SK-N-SH (cell line): Measurements from ENCODE around the gene AGBL4. TPM values are rescaled to one million over a fixed set of nuclear protein-coding genes. Genes with fewer than 3 reads are reported as not detected.

Source experiments
- CTCF ChIA-PET: fragments of 300-600, 350-600 bp; formaldehyde crosslinking; extraction: SDS; loops from one replicate; lab custom pipeline; 2021; lab: Yijun Ruan, JAX
- POLR2A ChIA-PET: fragments of 350-600 bp; sonication (Branson Sonifier 250); formaldehyde crosslinking; extraction: SDS; loops from one replicate; lab custom pipeline; 2020; ENCODE audit warnings: antibody characterized with exemption, inconsistent platforms; lab: Yijun Ruan, JAX
- DNase-seq: peaks from one replicate; pipeline ENCODE4 v3.0.0; 2012
- H2AFZ ChIP-seq: fragments of 200-600 bp; sonication (generic); 2 replicates; pipeline ENCODE4 v1.8.1; 2016; ENCODE audit warnings: antibody characterized with exemption, mild to moderate bottlenecking, low read depth
- H3F3A ChIP-seq: fragments of 200-600 bp; sonication (generic); replicated peaks from 2 replicates; pipeline ENCODE3; 2016; ENCODE audit warnings: antibody characterized with exemption, mild to moderate bottlenecking; ENCODE audit not compliant: insufficient read depth
- H3K27ac ChIP-seq, 2 experiments: fragments of 200-500 bp in 1 of 2; fragments of 200-600 bp in 1 of 2; sonication (Bioruptor generic) in 1 of 2; sonication (generic), shearing (Covaris generic) in 1 of 2; 2 replicates each; pipeline versions ENCODE4 v1.5.1 to v1.6.1; 2014 to 2016; ENCODE audit warnings: low read depth in 2 of 2, inconsistent platforms in 1 of 2, low read length in 1 of 2, mild to moderate bottlenecking in 1 of 2, mixed read lengths in 1 of 2
- H3K27me3 ChIP-seq: fragments of 200-600 bp; sonication (generic), shearing (Covaris generic); 2 replicates; pipeline ENCODE4 v1.6.1; 2016; ENCODE audit warnings: mixed run types; ENCODE audit not compliant: insufficient read depth
- H3K36me3 ChIP-seq, 2 experiments: fragments of 200-500 bp in 1 of 2; fragments of 200-600 bp in 1 of 2; sonication (Bioruptor generic) in 1 of 2; sonication (generic) in 1 of 2; replicated peaks in 1 of 2; 2 replicates each; pipeline versions ENCODE3 to v1.5.1; 2014 to 2016; ENCODE audit warnings: low read length in 1 of 2, mild to moderate bottlenecking in 1 of 2; ENCODE audit not compliant: insufficient read depth in 2 of 2, control insufficient read depth in 1 of 2
- H3K4me1 ChIP-seq, 2 experiments: fragments of 200-500 bp in 1 of 2; fragments of 200-600 bp in 1 of 2; sonication (Bioruptor generic) in 1 of 2; sonication (generic), shearing (Covaris generic) in 1 of 2; 2 replicates each; pipeline versions ENCODE4 v1.5.1 to v1.6.1; 2014 to 2016; ENCODE audit warnings: low read depth in 1 of 2, low read length in 1 of 2, mixed run types in 1 of 2; ENCODE audit not compliant: insufficient read depth in 2 of 2, control insufficient read depth in 1 of 2
- H3K4me2 ChIP-seq: fragments of 200-600 bp; sonication (generic), shearing (Covaris generic); 2 replicates; pipeline ENCODE4 v1.6.1; 2017; ENCODE audit warnings: mixed run types
- H3K4me3 ChIP-seq, 2 experiments: fragments of 200-500 bp in 1 of 2; fragments of 200-600 bp in 1 of 2; sonication (Bioruptor generic) in 1 of 2; sonication (generic), shearing (Covaris generic) in 1 of 2; 2 replicates each; pipeline versions ENCODE4 v1.5.1 to v1.8.1; 2014 to 2016; ENCODE audit warnings: low read depth in 2 of 2, inconsistent platforms in 1 of 2, low read length in 1 of 2, mild to moderate bottlenecking in 1 of 2, mixed read lengths in 1 of 2, moderate library complexity in 1 of 2
- H3K79me2 ChIP-seq: fragments of 200-600 bp; sonication (generic); 2 replicates; pipeline ENCODE4 v1.8.1; 2017; ENCODE audit warnings: mild to moderate bottlenecking; ENCODE audit not compliant: insufficient read depth
- H3K9ac ChIP-seq: fragments of 200-600 bp; sonication (generic); 2 replicates; pipeline ENCODE4 v1.6.1; 2017; ENCODE audit warnings: mixed run types
- H3K9me2 ChIP-seq: fragments of 200-600 bp; sonication (generic); 2 replicates; pipeline ENCODE4 v1.6.1; 2017; ENCODE audit warnings: mixed run types
- H3K9me3 ChIP-seq: fragments of 200-600 bp; sonication (generic); 2 replicates; pipeline ENCODE4 v1.6.1; 2017; ENCODE audit warnings: mixed run types, mild to moderate bottlenecking, moderate library complexity
- H4K20me1 ChIP-seq: fragments of 200-600 bp; sonication (generic); 2 replicates; pipeline ENCODE4 v1.6.1; 2017; ENCODE audit warnings: mild to moderate bottlenecking, mixed run types; ENCODE audit not compliant: insufficient read depth
- CHD2 ChIP-seq: fragments of 150-350 bp; IDR thresholded peaks from 2 replicates; pipeline ENCODE4 v1.6.1; 2018; ENCODE audit warnings: low read length; ENCODE audit not compliant: partially characterized antibody
- EP300 ChIP-seq, 2 experiments: IDR thresholded peaks; 2 replicates each; pipeline versions ENCODE4 v1.4.0 to v1.6.1; 2012; ENCODE audit warnings: borderline replicate concordance in 1 of 2, low read depth in 1 of 2, low read length in 1 of 2
- EZH2phosphoT487 ChIP-seq: fragments of 200-600 bp; sonication (generic); IDR thresholded peaks from 2 replicates; pipeline ENCODE4 v1.6.1; 2017; ENCODE audit warnings: low read depth, mixed run types, mild to moderate bottlenecking, antibody characterized with exemption, moderate library complexity, borderline replicate concordance
- FOSL2 ChIP-seq: IDR thresholded peaks from 2 replicates; pipeline ENCODE4 v1.4.0; 2012; ENCODE audit warnings: low read depth, mild to moderate bottlenecking, moderate library complexity, borderline replicate concordance
- FOXJ3 ChIP-seq: sonication (generic); formaldehyde crosslinking; IDR thresholded peaks from 2 replicates; pipeline ENCODE4 v1.5.1; 2020; ENCODE audit warnings: mild to moderate bottlenecking, missing genetic modification reagents
- GATA2 ChIP-seq: sonication (generic); formaldehyde crosslinking; IDR thresholded peaks from 2 replicates; pipeline ENCODE4 v1.5.0; 2020; ENCODE audit warnings: mild to moderate bottlenecking, missing genetic modification reagents
- IRF3 ChIP-seq: fragments of 150-350 bp; IDR thresholded peaks from 2 replicates; pipeline ENCODE4 v1.6.1; 2016; ENCODE audit warnings: mild to moderate bottlenecking, low read depth, low read length
- JUND ChIP-seq: IDR thresholded peaks from 2 replicates; pipeline ENCODE4 v1.4.0; 2012
- MAX ChIP-seq: IDR thresholded peaks from 2 replicates; pipeline ENCODE4 v1.4.0; 2012; ENCODE audit warnings: low read depth
- MEF2A ChIP-seq: IDR thresholded peaks from 2 replicates; pipeline ENCODE4 v1.4.0; 2012; ENCODE audit warnings: low read depth, borderline replicate concordance
- MXI1 ChIP-seq: IDR thresholded peaks from 2 replicates; pipeline ENCODE4 v1.6.1; 2012; ENCODE audit warnings: mild to moderate bottlenecking, low read depth, low read length, improper control_type of control experiment
- NFIC ChIP-seq: IDR thresholded peaks from 2 replicates; pipeline ENCODE4 v1.4.0; 2012; ENCODE audit warnings: borderline replicate concordance
- RCOR1 ChIP-seq: fragments of 150-350 bp; IDR thresholded peaks from 2 replicates; pipeline ENCODE4 v1.6.1; 2017; ENCODE audit warnings: antibody characterized with exemption, low read length
- RFX5 ChIP-seq: IDR thresholded peaks from 2 replicates; pipeline ENCODE4 v1.6.1; 2012; ENCODE audit warnings: mild to moderate bottlenecking, improper control_type of control experiment, low read length
- RXRA ChIP-seq: IDR thresholded peaks from 2 replicates; pipeline ENCODE4 v1.4.0; 2012; ENCODE audit warnings: low read depth, mild to moderate bottlenecking, borderline replicate concordance
- TCF12 ChIP-seq: IDR thresholded peaks from 2 replicates; pipeline ENCODE4 v1.4.0; 2012
- USF1 ChIP-seq: IDR thresholded peaks from 2 replicates; pipeline ENCODE4 v1.4.0; 2012; ENCODE audit warnings: low read depth, borderline replicate concordance
- WGBS: methylation state at CpG from one replicate; pipeline ENCODE4 v1.1.6; 2017; ENCODE audit warnings: low lambda C conversion rate; 5-methylcytosine and 5-hydroxymethylcytosine counted together
- polyA plus RNA-seq, 3 experiments: library from polyadenylated mRNA; depleted of rRNA; stranded (reverse); fragments of >200 nt; gene quantifications; 2 replicates each; pipeline ENCODE4 v1.2.3, GENCODE V29; 2012
- TF ChIP-seq, protein P1 (sequence below): fragments of 200-600 bp; sonication (generic); IDR thresholded peaks from 2 replicates; pipeline ENCODE4 v1.6.1; 2017; ENCODE audit warnings: antibody characterized with exemption, mild to moderate bottlenecking, moderate library complexity
- TF ChIP-seq, protein P2 (sequence below): IDR thresholded peaks from 2 replicates; pipeline ENCODE4 v1.4.0; 2012; ENCODE audit warnings: low read depth, borderline replicate concordance

AGBL4 gene
- polyA plus RNA-seq, 1 of the 3 experiments (the other 2 are of a cell fraction): 0.07 TPM

- Histone ChIP-seq H3F3A (peaks cover 12% of the 10 kb centered on the region), H3K9me2 (no peaks in the 10 kb centered on the region), H3K4me3 (no peak overlapping the region), H3K27ac (no peak overlapping the region), H3K79me2 (no peaks in the 10 kb centered on the region), H2AFZ (no peak overlapping the region), H3K27me3 (no peaks in the 10 kb centered on the region), H3K9me3 (no peaks in the 10 kb centered on the region), H3K36me3 (no peaks in the 10 kb centered on the region), H3K4me2 (no peak overlapping the region), H3K9ac (no peak overlapping the region), H3K4me1 (peaks cover 0 to 14% of the 10 kb centered on the region in 2 experiments; a peak in 1 of 4 replicates), H4K20me1 (no peaks in the 10 kb centered on the region)
- WGBS: 73% methylated on average over 2 of the region's 2 CpGs
- DNase-seq: no peak
- ChIA-PET POLR2A (no interaction called here), CTCF (interaction anchor here (1.5 kb wide), 1 partner anchor 20 kb away, joined by 3 read pairs; no protein-coding TSS in a partner anchor)
- TF ChIP-seq NFIC (no peak), MXI1 (no peak), GATA2 (CRISPR knock-in tag) (no peak), EP300 (IDR thresholded peaks at IDR 0.05; ENCODE audit: borderline replicate concordance in 1 of 2, low read depth in 1 of 2, low read length in 1 of 2) (no peak), USF1 (no peak), MEF2A (no peak), EZH2phosphoT487 (no peak), IRF3 (no peak), RXRA (no peak), RCOR1 (no peak), JUND (no peak), FOXJ3 (CRISPR knock-in tag) (no peak), RFX5 (no peak), FOSL2 (no peak), CHD2 (no peak), MAX (no peak), TCF12 (no peak)
- TF ChIP-seq, protein P1, sequence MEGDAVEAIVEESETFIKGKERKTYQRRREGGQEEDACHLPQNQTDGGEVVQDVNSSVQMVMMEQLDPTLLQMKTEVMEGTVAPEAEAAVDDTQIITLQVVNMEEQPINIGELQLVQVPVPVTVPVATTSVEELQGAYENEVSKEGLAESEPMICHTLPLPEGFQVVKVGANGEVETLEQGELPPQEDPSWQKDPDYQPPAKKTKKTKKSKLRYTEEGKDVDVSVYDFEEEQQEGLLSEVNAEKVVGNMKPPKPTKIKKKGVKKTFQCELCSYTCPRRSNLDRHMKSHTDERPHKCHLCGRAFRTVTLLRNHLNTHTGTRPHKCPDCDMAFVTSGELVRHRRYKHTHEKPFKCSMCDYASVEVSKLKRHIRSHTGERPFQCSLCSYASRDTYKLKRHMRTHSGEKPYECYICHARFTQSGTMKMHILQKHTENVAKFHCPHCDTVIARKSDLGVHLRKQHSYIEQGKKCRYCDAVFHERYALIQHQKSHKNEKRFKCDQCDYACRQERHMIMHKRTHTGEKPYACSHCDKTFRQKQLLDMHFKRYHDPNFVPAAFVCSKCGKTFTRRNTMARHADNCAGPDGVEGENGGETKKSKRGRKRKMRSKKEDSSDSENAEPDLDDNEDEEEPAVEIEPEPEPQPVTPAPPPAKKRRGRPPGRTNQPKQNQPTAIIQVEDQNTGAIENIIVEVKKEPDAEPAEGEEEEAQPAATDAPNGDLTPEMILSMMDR: no peak
- TF ChIP-seq, protein P2, sequence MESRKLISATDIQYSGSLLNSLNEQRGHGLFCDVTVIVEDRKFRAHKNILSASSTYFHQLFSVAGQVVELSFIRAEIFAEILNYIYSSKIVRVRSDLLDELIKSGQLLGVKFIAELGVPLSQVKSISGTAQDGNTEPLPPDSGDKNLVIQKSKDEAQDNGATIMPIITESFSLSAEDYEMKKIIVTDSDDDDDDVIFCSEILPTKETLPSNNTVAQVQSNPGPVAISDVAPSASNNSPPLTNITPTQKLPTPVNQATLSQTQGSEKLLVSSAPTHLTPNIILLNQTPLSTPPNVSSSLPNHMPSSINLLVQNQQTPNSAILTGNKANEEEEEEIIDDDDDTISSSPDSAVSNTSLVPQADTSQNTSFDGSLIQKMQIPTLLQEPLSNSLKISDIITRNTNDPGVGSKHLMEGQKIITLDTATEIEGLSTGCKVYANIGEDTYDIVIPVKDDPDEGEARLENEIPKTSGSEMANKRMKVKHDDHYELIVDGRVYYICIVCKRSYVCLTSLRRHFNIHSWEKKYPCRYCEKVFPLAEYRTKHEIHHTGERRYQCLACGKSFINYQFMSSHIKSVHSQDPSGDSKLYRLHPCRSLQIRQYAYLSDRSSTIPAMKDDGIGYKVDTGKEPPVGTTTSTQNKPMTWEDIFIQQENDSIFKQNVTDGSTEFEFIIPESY: no peak
Observed at GRCh38 chr1:49166031-49166430, 857.7 kb downstream of the AGBL4 start.
